ENCODE measurements around the gene SLC35D2. TPM values are rescaled to one million over a fixed set of nuclear protein-coding genes. Genes with fewer than 3 reads are reported as not detected.

The SLC35D2 gene
- total RNA-seq, 3 donors from 2014 or later, result 53.5 to 112 (median 82.8) TPM

DNA sequence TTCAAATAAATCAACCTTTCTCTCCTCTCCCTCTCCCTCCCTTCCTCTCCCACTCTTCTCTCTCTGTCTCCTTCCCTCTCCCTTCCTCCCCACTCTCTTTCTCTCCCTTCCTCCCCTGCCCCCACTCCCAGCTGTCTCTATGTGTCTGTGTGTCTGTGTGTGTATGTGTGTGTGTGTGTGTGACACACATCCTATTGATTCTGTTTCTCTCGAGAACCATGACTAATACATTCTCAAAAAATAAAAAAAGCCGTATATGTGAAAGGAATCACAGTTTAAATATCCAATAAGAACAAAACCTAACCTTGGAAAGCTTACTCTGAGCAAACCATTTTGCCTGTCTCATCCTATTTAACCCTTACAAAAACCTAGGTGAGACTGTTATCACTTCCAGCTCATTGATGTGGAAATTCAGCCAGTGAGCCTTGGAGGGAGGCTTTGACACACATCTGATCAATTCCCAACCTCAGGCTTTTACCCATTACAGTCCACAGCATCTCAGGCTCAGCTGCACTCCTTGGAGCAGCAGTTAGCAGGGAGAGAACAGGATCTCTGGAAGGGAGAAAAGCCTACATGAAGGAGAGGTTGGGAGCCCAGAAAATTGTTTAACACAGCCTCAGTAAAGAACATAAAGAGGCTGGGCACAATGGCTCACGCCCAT, 89.9 kb downstream of the SLC35D2 start:
- DNase-seq (no peak), ATAC-seq (no peak)
- no peaks in the 10 kb centered on the region for H3K4me1 ChIP-seq (ENCODE audit: low read depth)
- no peaks in the 10 kb centered on the region for H3K36me3 ChIP-seq (ENCODE audit: low read depth)
- no peaks in the 10 kb centered on the region for H3K9me3 ChIP-seq
- intact Hi-C loops (cut with DNase I, micrococcal nuclease), result no loop called here
- H3K4me3 ChIP-seq, result no peak overlapping the region
- TF ChIP-seq, protein P1, sequence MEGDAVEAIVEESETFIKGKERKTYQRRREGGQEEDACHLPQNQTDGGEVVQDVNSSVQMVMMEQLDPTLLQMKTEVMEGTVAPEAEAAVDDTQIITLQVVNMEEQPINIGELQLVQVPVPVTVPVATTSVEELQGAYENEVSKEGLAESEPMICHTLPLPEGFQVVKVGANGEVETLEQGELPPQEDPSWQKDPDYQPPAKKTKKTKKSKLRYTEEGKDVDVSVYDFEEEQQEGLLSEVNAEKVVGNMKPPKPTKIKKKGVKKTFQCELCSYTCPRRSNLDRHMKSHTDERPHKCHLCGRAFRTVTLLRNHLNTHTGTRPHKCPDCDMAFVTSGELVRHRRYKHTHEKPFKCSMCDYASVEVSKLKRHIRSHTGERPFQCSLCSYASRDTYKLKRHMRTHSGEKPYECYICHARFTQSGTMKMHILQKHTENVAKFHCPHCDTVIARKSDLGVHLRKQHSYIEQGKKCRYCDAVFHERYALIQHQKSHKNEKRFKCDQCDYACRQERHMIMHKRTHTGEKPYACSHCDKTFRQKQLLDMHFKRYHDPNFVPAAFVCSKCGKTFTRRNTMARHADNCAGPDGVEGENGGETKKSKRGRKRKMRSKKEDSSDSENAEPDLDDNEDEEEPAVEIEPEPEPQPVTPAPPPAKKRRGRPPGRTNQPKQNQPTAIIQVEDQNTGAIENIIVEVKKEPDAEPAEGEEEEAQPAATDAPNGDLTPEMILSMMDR (IDR thresholded peaks at IDR 0.05), result no peak

DNA sequence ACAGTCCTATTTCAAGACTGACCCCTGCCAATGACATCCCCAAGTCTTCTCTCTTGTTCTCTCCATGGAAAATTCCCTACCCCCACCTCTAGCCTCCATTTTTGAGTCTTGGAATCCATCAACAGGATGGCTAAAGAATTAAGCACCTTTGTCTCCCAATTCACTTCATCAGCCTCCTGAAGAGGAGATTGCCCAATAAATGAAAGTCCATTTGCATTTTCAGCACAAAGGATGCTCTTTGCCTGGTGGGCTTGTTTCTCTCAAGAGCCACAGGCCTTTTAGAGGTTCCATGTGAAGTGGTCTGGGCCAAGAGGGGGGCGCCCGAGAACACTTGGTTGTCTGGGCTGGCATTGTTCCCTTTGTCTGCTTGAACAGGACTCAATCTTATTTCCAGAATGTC, 94.1 kb downstream of the SLC35D2 start:
- no peaks in the 10 kb centered on the region for H3K4me1 ChIP-seq (ENCODE audit: low read depth)
- intact Hi-C loops (cut with DNase I, micrococcal nuclease), result no loop called here
- H3K36me3 ChIP-seq (ENCODE audit: low read depth), result no peaks in the 10 kb centered on the region
- TF ChIP-seq, protein P1 (IDR thresholded peaks at IDR 0.05), result no peak
- DNase-seq, result no peak
- H3K4me3 ChIP-seq, result no peak overlapping the region
- no peaks in the 10 kb centered on the region for H3K9me3 ChIP-seq
- no peak for ATAC-seq

DNA sequence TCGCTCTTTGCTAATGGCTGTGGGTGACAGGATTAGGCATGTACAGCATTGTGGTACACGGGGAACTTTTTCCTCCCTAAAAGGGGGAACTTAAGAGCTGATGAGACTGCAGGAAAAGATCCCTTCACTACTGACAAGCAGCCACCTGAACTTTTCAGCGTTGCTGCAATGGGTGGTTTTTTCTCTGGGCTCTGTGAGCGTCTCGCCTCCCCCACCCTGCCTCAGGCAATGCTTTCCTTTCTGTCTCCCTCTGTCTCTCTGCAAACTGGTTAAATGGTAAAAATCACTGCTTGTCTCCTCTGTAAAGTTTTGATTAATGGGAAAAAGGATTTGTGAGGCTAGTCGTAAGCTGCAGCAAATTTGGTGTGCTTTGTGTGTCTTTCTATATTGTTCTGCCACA, 101.9 kb downstream of the SLC35D2 start:
- TF ChIP-seq, protein P1 (IDR thresholded peaks at IDR 0.05), result no peak
- DNase-seq, result no peak
- Histone ChIP-seq H3K9me3 (no peaks in the 10 kb centered on the region), H3K4me3 (no peak overlapping the region), H3K36me3 (ENCODE audit: low read depth) (no peaks in the 10 kb centered on the region), H3K4me1 (ENCODE audit: low read depth) (no peaks in the 10 kb centered on the region)
- ATAC-seq, result no peak
- intact Hi-C loops (cut with DNase I, micrococcal nuclease), result no loop called here

DNA sequence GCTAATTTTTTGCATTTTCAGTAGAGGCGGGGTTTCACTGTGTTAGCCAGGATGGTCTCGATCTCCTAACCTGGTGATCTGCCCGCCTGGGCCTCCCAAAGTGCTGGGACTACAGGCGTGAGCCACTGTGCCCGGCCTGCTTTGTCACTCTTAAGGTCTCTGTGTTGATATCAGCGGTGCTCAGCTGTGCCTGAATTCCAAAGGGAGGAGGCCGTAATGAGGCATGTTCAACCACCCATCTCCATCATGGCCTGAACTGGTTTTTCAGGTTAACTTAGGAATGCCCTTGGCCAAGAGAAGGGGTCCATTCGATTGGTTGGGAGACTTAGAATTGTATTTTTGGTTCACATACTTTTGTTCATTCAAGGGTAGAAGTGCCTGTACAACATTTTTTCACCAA, 103.6 kb downstream of the SLC35D2 start:
- Histone ChIP-seq H3K4me3 (no peak overlapping the region), H3K36me3 (ENCODE audit: low read depth) (no peaks in the 10 kb centered on the region), H3K4me1 (ENCODE audit: low read depth) (no peaks in the 10 kb centered on the region), H3K9me3 (peaks cover 6% of the 10 kb centered on the region)
- DNase-seq (no peak), ATAC-seq (no peak)
- intact Hi-C loops (cut with DNase I, micrococcal nuclease), result no loop called here
- TF ChIP-seq, protein P1 (IDR thresholded peaks at IDR 0.05), result no peak

DNA sequence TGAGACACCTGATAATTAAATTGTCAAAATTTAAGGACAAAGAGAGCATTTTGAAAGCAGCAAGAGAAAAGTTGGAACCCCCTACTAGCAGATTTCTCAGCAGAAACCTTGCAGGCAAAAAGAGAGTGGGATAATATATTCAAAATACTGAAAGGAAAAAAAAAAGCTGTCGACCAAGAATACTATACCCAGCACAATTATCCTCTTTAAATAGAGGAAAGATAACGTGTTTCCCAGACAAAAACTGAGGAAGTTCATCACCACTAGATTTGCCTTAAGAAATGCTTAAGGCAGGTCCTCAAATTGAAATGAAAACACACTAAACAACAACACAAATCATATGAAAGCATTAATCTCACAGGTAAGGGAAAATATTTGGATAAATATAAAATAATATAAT, 108.6 kb downstream of the SLC35D2 start:
- DNase-seq, result no peak

More for the DNA sequence above, 108.6 kb downstream of the SLC35D2 start:
- H3K36me3 ChIP-seq (ENCODE audit: low read depth), result no peaks in the 10 kb centered on the region
- H3K9me3 ChIP-seq, result peaks cover 17% of the 10 kb centered on the region
- TF ChIP-seq, protein P1 (IDR thresholded peaks at IDR 0.05), result no peak
- no peaks in the 10 kb centered on the region for H3K4me1 ChIP-seq (ENCODE audit: low read depth)
- intact Hi-C loops (cut with DNase I, micrococcal nuclease), result no loop called here
- no peak for ATAC-seq
- no peak overlapping the region for H3K4me3 ChIP-seq

Other genes with a start within 250 kb of the SLC35D2 start
- 1 to 10 TPM; 1.4 to 1.9 (median 1.6) TPM for gene HSD17B3, start 81.5 kb downstream of the SLC35D2 start, total RNA-seq
- 1 to 10 TPM; 1.4 to 5.1 (median 2.6) TPM for gene ZNF367, start 34.7 kb upstream of the SLC35D2 start, total RNA-seq
- gene HABP4, start 66.5 kb upstream of the SLC35D2 start, total RNA-seq, result 10 to 100 TPM in 1 of 3 donors, 1 to 10 TPM in 2; 2.5 to 14.1 (median 3.8) TPM
- gene CDC14B, start 236.1 kb upstream of the SLC35D2 start, total RNA-seq, result 10 to 100 TPM; 14.2 to 21.2 (median 16.2) TPM

Measured in mucosa of descending colon (tissue), 3 donors.